HG02642 (cell line): ENCODE data around the gene DHRS1.

Experiments
- ATAC-seq: cut with Tn5 transposase; IDR thresholded peaks from one replicate; pipeline ENCODE4 v1.9.1; 2021; ENCODE audit warnings: mild to moderate bottlenecking; ENCODE audit not compliant: unreplicated experiment, poor library complexity

Gene DHRS1

GRCh38 chr14:24310646-24311604 is 11.3 kb upstream of the DHRS1 start, which contains the start of gene LTB4R:
TSS of gene LTB4R (plus strand) at chr14:24311502. CDS start at chr14:24315652, 4,150 bp downstream.
- peak; percentile 73 for ATAC-seq

GRCh38 chr14:24310265-24310645 is 10.7 kb upstream of the DHRS1 start:
- ATAC-seq = no peak

- ATAC-seq = no peak
Observed at GRCh38 chr14:24309538-24310264, 10.1 kb upstream of the DHRS1 start, which contains the start of gene LTB4R2. TSS of gene LTB4R2 (plus strand) at chr14:24310140. CDS start at chr14:24310665, 525 bp downstream.

- ATAC-seq = no peak
Observed at GRCh38 chr14:24308342-24309124, 9.0 kb upstream of the DHRS1 start.

- peak; percentile 24 for ATAC-seq
Observed at GRCh38 chr14:24307575-24308341, 8.2 kb upstream of the DHRS1 start, which contains the start of gene CIDEB. TSS of gene CIDEB (minus strand) at chr14:24307977. CDS start at chr14:24307858, 119 bp downstream.

- no peak for ATAC-seq
Observed at GRCh38 chr14:24307156-24307574, 7.6 kb upstream of the DHRS1 start.

- no peak for ATAC-seq
Observed at GRCh38 chr14:24304019-24304387, 4.4 kb upstream of the DHRS1 start.

- no peak for ATAC-seq
Observed at GRCh38 chr14:24300326-24300980, 873 bp upstream of the DHRS1 start.

- no peak for ATAC-seq
Observed at GRCh38 chr14:24298892-24299254, 707 bp downstream of the DHRS1 start.

GRCh38 chr14:24297190-24297964 is 2.2 kb downstream of the DHRS1 start:
- peak; percentile 5 for ATAC-seq

GRCh38 chr14:24296341-24297157 is 3.0 kb downstream of the DHRS1 start:
- ATAC-seq = peak; percentile 49

- no peak for ATAC-seq
Observed at GRCh38 chr14:24293525-24293924, 6.1 kb downstream of the DHRS1 start.

GRCh38 chr14:24292118-24292807 is 7.3 kb downstream of the DHRS1 start:
- ATAC-seq = no peak

- ATAC-seq = no peak
Observed at GRCh38 chr14:24291446-24292117, 8.0 kb downstream of the DHRS1 start.

- no peak for ATAC-seq
Observed at GRCh38 chr14:24290746-24291145, 8.8 kb downstream of the DHRS1 start.

GRCh38 chr14:24289649-24290280 is 9.8 kb downstream of the DHRS1 start:
- no peak for ATAC-seq
